Measurements from ENCODE around the gene ASB4.

- TF ChIP-seq CTCF (conservative IDR thresholded peaks at IDR 0.05) (no peak), ZFX (IDR thresholded peaks at IDR 0.05) (no peak)
Measured at GRCh38 chr7:95577137-95577536, 91.4 kb downstream of the ASB4 start.

Measured in C4-2B (cell line).